GM06990 (cell line): ENCODE results near the gene PRKAA1.

Experiments
- DNase-seq: peaks from one replicate; pipeline ENCODE4 v3.0.0-alpha.2; 2011; ENCODE audit not compliant: insufficient read length; ENCODE audit errors: extremely low read depth
- H3K27me3 ChIP-seq: replicated peaks from 2 replicates; pipeline ENCODE4 v1.6.0; 2011; ENCODE audit warnings: low read length; ENCODE audit not compliant: control insufficient read depth, insufficient read depth
- H3K36me3 ChIP-seq: 2 replicates; pipeline ENCODE4 v1.5.1; 2011; ENCODE audit warnings: low read length; ENCODE audit not compliant: control insufficient read depth, insufficient read depth
- H3K4me3 ChIP-seq: replicated peaks from 2 replicates; pipeline ENCODE4 v1.5.1; 2011; ENCODE audit warnings: low read depth, mild to moderate bottlenecking, control low read depth, low read length
- TF ChIP-seq, protein P1 (sequence below): IDR thresholded peaks from 2 replicates; pipeline ENCODE4 v1.5.1; 2011; ENCODE audit warnings: low read length, control low read depth, mild to moderate bottlenecking, inconsistent platforms; ENCODE audit not compliant: insufficient read depth, poor library complexity, severe bottlenecking

PRKAA1 gene

DNA sequence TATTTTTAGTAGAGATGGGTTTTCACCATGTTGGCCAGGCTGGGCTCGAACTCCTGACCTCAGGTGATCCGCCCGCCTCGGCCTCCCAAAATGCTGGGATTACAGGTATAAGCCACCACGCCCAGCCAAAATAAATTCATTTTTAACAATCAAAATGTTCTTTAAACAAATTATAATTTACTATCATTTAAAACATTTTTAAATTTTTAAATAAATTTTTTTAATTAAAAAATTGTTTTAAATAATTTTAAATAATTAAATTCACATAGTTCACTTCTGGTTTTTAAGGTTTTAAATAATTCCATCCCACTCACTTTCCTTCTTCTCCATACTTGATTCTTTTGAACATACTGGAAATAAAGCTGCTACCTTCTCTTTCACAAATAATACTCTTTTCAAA is 27.4 kb downstream of the PRKAA1 start:
- Histone ChIP-seq H3K27me3 (no peaks in the 10 kb centered on the region), H3K4me3 (no peak overlapping the region), H3K36me3 (no peaks in the 10 kb centered on the region; the same call in 1 of the 2 replicates)
- TF ChIP-seq, protein P1, sequence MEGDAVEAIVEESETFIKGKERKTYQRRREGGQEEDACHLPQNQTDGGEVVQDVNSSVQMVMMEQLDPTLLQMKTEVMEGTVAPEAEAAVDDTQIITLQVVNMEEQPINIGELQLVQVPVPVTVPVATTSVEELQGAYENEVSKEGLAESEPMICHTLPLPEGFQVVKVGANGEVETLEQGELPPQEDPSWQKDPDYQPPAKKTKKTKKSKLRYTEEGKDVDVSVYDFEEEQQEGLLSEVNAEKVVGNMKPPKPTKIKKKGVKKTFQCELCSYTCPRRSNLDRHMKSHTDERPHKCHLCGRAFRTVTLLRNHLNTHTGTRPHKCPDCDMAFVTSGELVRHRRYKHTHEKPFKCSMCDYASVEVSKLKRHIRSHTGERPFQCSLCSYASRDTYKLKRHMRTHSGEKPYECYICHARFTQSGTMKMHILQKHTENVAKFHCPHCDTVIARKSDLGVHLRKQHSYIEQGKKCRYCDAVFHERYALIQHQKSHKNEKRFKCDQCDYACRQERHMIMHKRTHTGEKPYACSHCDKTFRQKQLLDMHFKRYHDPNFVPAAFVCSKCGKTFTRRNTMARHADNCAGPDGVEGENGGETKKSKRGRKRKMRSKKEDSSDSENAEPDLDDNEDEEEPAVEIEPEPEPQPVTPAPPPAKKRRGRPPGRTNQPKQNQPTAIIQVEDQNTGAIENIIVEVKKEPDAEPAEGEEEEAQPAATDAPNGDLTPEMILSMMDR = no peak
- no peak for DNase-seq

DNA sequence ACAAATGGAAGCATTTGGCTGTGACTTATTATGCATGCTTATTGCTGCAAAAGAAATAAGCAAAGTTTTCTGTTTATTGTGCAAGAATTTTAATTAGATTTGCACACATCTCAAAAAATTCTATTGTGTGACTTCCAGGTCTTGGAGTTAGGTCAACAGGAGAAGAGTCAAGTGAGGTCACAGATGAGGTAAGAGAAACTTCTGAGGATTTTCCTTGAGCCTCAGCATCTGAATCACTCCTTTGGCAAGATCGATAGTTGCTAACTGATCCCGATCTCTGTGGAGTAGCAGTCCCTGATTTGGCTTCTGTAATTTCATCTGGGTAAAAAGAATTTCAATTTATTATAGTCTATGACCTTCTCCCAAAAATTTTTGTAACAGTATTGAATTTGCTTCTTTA is 35.5 kb downstream of the PRKAA1 start:
- no peaks in the 10 kb centered on the region for H3K27me3 ChIP-seq
- no peak for DNase-seq
- TF ChIP-seq, protein P1 = no peak
- no peak overlapping the region for H3K4me3 ChIP-seq
- peaks cover 3% of the 10 kb centered on the region for H3K36me3 ChIP-seq

DNA sequence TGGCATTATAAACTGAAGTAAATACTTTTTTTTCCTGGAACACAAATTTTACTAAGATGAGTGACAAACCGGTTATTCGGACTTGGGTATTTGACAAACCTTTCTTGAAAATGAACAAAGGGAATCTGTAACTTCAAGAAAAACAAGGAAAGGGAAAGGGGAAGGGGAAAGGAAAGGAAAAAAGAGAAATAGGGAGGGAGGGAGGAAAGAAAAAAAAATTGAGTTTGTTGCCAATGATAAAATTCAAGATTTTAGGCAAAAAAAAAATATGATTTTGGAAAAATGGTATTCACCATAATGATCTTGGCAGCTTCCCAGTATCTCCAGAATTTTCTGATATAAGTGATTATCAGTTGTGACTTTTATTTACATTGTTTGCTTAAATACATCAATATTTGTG is 40.8 kb downstream of the PRKAA1 start:
- TF ChIP-seq, protein P1 = no peak
- no peak for DNase-seq
- Histone ChIP-seq H3K27me3 (no peaks in the 10 kb centered on the region), H3K36me3 (no peaks in the 10 kb centered on the region), H3K4me3 (no peak overlapping the region)

DNA sequence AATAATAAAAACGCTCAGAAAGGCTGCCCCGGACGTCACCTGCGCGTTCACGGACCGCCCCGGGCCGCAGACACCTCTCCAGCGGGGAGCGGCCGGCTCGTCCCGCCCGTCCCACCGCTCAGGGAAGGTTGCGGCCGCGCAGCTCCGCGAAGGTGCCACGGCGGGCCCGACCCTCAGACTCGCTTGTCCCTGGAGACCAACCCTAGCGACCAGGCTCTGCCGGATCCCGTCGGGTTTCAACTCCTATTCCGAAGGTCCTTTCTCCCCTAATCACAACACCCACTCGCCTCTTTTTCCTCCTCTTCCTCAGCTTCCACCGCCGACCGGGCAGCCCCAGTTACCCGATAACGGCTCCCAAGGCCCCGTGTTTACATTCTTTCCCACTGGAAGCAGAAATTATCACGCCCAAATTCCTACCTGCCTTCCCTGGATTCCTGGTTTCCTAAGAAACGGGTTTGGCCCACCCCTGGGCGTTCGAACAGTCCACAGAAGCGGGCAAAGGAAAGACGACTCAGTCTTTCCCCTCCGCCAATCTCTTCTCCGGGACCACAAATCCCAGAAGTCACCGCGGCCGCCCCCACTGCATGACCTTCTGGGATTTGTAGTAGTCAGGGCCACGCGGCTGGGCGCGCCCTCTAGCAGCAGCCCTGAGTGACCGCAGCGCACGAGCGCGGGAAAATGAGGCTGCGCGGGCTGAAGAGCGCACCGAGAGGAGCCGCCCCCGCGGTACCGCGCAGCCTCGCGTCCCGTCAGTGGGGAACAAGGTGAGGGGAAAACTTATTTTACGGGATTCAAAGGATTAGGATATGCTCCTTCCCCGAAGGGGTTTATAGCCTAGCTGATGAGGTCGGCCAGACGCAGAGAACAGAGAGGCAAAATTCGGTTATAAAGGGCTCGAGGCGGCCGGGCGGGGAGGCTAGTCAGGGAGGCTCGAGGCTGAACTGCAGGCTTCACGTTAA is 42.5 kb downstream of the PRKAA1 start, which contains the start of gene TTC33:
TSS of gene TTC33 (minus strand) at position 555 of the 959 bp plus-strand sequence. CDS start 8,943 bp downstream, outside the sequence.
- TF ChIP-seq, protein P1 = peak; percentile 90
- Histone ChIP-seq H3K27me3 (no peaks in the 10 kb centered on the region), H3K36me3 (no peaks in the 10 kb centered on the region), H3K4me3 (peak within 1 kb of the TSS; percentile 85)
- DNase-seq = peak; percentile 89

DNA sequence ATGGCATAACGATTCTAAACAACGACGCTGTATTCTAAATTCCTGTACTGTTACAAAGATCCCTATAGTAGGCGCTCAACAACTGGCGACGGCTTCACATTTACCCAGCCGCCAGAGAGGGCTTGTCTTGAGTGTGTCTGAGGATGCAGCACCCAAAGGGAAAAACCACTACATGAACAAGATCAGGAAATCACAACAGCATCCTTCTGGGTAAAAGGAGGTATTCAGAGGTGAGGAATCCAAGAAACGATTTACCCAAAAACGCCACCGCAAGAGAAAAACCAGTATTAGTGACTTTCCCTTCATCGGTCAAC is 43.1 kb downstream of the PRKAA1 start:
- H3K36me3 ChIP-seq = no peaks in the 10 kb centered on the region
- no peaks in the 10 kb centered on the region for H3K27me3 ChIP-seq
- no peak for DNase-seq
- H3K4me3 ChIP-seq = peak overlapping the region; percentile 85
- TF ChIP-seq, protein P1 = peak; percentile 80
